Kidney epithelial cell (primary cell): ENCODE data around the gene ACMSD. TPM values are rescaled to one million over a fixed set of nuclear protein-coding genes. Genes with fewer than 3 reads are reported as not detected.
"Not testable (repeated sequence)": the region's sequence is repeated elsewhere in the genome, so short reads cannot be mapped to it uniquely, and the experiment has no call there.

Experiments
- DNase-seq: peaks from one replicate; pipeline ENCODE4 v3.0.0-alpha.2; 2010; ENCODE audit warnings: low read depth
- H3K27me3 ChIP-seq: 2 replicates; pipeline ENCODE4 v1.6.0; 2011; ENCODE audit warnings: low read length; ENCODE audit not compliant: control insufficient read depth, insufficient read depth
- H3K36me3 ChIP-seq: 2 replicates; pipeline ENCODE4 v1.5.1; 2011; ENCODE audit warnings: low read length; ENCODE audit not compliant: control insufficient read depth, insufficient read depth
- H3K4me3 ChIP-seq: 2 replicates; pipeline ENCODE4 v1.5.1; 2011; ENCODE audit warnings: low read depth, mild to moderate bottlenecking, control low read depth, low read length
- CTCF ChIP-seq: IDR thresholded peaks from 2 replicates; pipeline ENCODE4 v1.5.1; 2011; ENCODE audit warnings: mild to moderate bottlenecking, moderate library complexity, low read length, control low read depth, inconsistent platforms; ENCODE audit not compliant: insufficient read depth, poor library complexity, severe bottlenecking
- total RNA-seq: library from RNA; depleted of rRNA; stranded (reverse); fragments of >200 nt; gene quantifications from 2 replicates; pipeline ENCODE4 v1.2.3, GENCODE V29; 2015

The ACMSD gene
- total RNA-seq, 1 donor from 2014 or later = not detected

GRCh38 chr2:134899204-134899603, 60.8 kb downstream of the ACMSD start:
- H3K36me3 ChIP-seq = no peaks in the 10 kb centered on the region
- DNase-seq = no peak
- H3K4me3 ChIP-seq = no peak overlapping the region
- no peak for TF ChIP-seq CTCF
- H3K27me3 ChIP-seq = no peaks in the 10 kb centered on the region

GRCh38 chr2:134900151-134900550, 61.7 kb downstream of the ACMSD start:
- Histone ChIP-seq H3K4me3 (no peak overlapping the region), H3K27me3 (no peaks in the 10 kb centered on the region), H3K36me3 (no peaks in the 10 kb centered on the region)
- DNase-seq = no peak
- TF ChIP-seq CTCF = no peak

- not testable (repeated sequence) for H3K36me3 ChIP-seq, H3K27me3 ChIP-seq, DNase-seq, H3K4me3 ChIP-seq
These were observed 65.3 kb downstream of the ACMSD start for GRCh38 chr2:134903701-134904100.

GRCh38 chr2:134905168-134905567, 66.8 kb downstream of the ACMSD start:
- no peak for TF ChIP-seq CTCF
- Histone ChIP-seq H3K27me3 (no peaks in the 10 kb centered on the region), H3K4me3 (no peak overlapping the region), H3K36me3 (no peaks in the 10 kb centered on the region)
- no peak for DNase-seq

- Histone ChIP-seq H3K4me3 (no peak overlapping the region), H3K27me3 (no peaks in the 10 kb centered on the region), H3K36me3 (no peaks in the 10 kb centered on the region)
- TF ChIP-seq CTCF = no peak
- DNase-seq = no peak
These were observed 68.3 kb downstream of the ACMSD start for GRCh38 chr2:134906726-134907125.

GRCh38 chr2:134907441-134908116, 69.2 kb downstream of the ACMSD start:
- not testable (repeated sequence) for DNase-seq, H3K27me3 ChIP-seq, H3K4me3 ChIP-seq, H3K36me3 ChIP-seq

- Histone ChIP-seq H3K36me3 (no peaks in the 10 kb centered on the region), H3K27me3 (no peaks in the 10 kb centered on the region), H3K4me3 (no peak overlapping the region)
- DNase-seq = no peak
- no peak for TF ChIP-seq CTCF
These were observed 72.5 kb downstream of the ACMSD start for GRCh38 chr2:134910763-134911399.
